ENCODE data around the gene TMEM231. TPM values are rescaled to one million over a fixed set of nuclear protein-coding genes. Genes with fewer than 3 reads are reported as not detected.

TMEM231 gene
- total RNA-seq, 1 experiment from 2014 or later: 7.0 TPM

DNA sequence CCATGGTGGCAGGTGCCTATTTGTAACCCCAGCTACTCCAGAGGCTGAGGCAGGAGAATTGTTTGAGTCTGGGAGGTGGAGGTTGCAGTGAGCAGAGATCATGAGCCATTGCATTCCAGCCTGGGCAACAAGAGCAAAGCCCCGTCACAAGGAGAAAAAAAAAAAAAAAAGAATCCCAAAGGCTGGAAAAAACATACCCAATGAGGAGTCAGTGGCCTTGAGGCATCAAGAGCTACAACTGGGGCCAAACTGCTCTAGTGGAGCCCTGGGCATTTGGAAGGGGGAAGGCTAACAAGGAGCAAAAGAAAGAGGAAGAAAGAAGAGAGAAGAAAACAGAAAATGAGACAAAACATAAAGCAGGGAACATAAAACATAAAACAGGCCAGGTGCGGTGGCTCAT is 67.7 kb downstream of the TMEM231 start:
- DNase-seq (ENCODE audit: low read depth): no peak

Other genes with a start within 250 kb of the TMEM231 start
- gene CFDP1, start 122.7 kb downstream of the TMEM231 start, total RNA-seq (2014; rRNA removed; shearing (Covaris generic)): 82.6 and 86.9 TPM in 2 replicates
- 14.2 and 19.6 TPM in 2 replicates for gene TMEM170A, start 91.6 kb downstream of the TMEM231 start, total RNA-seq (2014; rRNA removed; shearing (Covaris generic))
- 0.96 and 1.3 TPM in 2 replicates for gene CHST6, start 60.8 kb downstream of the TMEM231 start, total RNA-seq (2014; rRNA removed; shearing (Covaris generic))
- gene CHST5, start 20.1 kb downstream of the TMEM231 start, total RNA-seq (2014; rRNA removed; shearing (Covaris generic)): not detected in 2 replicates
- gene GABARAPL2, start 10.1 kb upstream of the TMEM231 start, total RNA-seq (2014; rRNA removed; shearing (Covaris generic)): 64.3 and 64.6 TPM in 2 replicates
- 47.1 and 52.0 TPM in 2 replicates for gene ADAT1, start 67.0 kb upstream of the TMEM231 start, total RNA-seq (2014; rRNA removed; shearing (Covaris generic))
- gene KARS1, start 91.4 kb upstream of the TMEM231 start, total RNA-seq (2014; rRNA removed; shearing (Covaris generic)): 150 and 166 TPM in 2 replicates
- gene TERF2IP, start 91.5 kb upstream of the TMEM231 start, total RNA-seq (2014; rRNA removed; shearing (Covaris generic)): 41.8 and 42.8 TPM in 2 replicates
- not detected in 2 replicates for gene CPHXL2, start 120.8 kb upstream of the TMEM231 start, total RNA-seq (2014; rRNA removed; shearing (Covaris generic))
- not detected in 2 replicates for gene DUXB, start 145.2 kb upstream of the TMEM231 start, total RNA-seq (2014; rRNA removed; shearing (Covaris generic))
- gene CPHXL, start 170.2 kb upstream of the TMEM231 start, total RNA-seq (2014; rRNA removed; shearing (Covaris generic)): not detected in 2 replicates